ENCODE data around the gene HAPLN2.

The HAPLN2 gene

GRCh38 chr1:156664767-156665411, 45.7 kb downstream of the HAPLN2 start:
- DNase-seq, result no peak

GRCh38 chr1:156665539-156665938, 46.3 kb downstream of the HAPLN2 start:
- no peak for DNase-seq

GRCh38 chr1:156666862-156667609, 47.8 kb downstream of the HAPLN2 start:
- no peak for DNase-seq

GRCh38 chr1:156667610-156667967, 48.4 kb downstream of the HAPLN2 start:
- no peak for DNase-seq

GRCh38 chr1:156667968-156668709, 48.9 kb downstream of the HAPLN2 start:
- DNase-seq, result no peak

DNA sequence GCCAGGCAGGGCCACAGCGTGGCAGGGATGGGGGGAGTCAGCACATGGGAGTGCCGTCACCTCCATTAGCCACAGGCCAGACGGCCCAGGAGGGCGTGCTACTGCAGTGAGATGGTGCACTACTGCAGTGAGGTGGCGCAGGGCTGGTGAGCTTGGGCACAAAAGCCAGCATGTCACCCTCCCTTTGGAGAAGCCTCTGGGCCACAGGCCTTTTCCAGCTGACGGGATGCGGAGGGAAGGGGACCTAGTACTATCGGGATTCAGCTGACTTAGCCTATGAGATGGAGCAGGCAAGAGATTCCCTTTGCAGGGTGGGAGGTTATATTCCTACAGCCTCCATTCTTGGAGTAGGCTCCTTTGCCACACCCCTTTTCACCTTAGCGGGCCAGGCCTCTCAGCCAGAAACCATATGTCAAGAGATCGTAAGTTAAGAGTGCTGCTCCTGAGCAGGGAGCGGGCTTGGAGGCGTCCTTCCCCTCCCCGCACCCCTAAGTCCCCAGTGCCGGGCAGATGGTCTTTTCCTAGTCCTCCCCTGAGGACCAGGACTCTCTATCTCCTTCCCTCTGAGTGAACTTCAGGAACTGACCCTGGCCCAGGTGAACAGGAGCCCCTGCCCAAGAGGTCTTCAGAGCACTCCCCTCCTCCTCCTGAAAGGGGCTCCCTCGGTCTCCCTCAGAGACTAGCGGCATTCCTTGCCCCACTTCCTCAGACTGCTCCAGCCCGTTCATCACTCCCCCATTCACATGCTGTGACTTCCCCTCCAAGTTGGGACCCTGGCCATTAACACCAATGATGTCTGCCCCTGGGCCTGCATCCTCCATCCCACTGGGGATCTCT, 49.8 kb downstream of the HAPLN2 start:
- DNase-seq, result peak in 1 of 2 experiments; percentile 34

DNA sequence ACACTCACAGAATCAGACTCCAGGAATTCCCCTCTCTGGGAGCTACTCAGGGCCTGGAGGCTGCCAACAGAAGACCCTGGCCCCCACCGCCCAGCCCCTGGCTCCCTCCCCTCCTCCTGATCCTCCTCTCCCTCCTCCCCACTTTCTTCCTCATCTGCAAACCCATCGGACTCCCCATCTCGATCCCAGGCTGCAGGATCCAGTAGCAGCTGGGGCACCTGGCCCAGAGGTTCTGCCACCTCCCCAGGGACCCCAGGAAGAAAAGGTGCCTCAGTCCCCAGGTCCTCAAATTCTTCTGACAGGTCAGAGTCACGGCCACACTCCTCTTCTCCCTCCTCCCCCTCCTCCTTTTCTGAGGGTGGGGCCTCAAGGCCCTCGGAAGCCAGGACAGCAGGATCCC, 50.6 kb downstream of the HAPLN2 start:
- DNase-seq, result no peak

GRCh38 chr1:156670359-156670758, 51.1 kb downstream of the HAPLN2 start:
- no peak for DNase-seq

- DNase-seq, result no peak
Measured at GRCh38 chr1:156670791-156671190, 51.6 kb downstream of the HAPLN2 start.

GRCh38 chr1:156671804-156672203, 52.6 kb downstream of the HAPLN2 start:
- DNase-seq, result no peak

GRCh38 chr1:156673387-156674121, 54.3 kb downstream of the HAPLN2 start:
- no peak for DNase-seq

All from NCI-H526 (cell line).